Thymus (tissue), 11 donors: ENCODE data around the gene ATXN1. TPM values are rescaled to one million over a fixed set of nuclear protein-coding genes. Genes with fewer than 3 reads are reported as not detected.

ENCODE experiments used
- DNase-seq, 9 donors: peaks; one replicate each; pipeline ENCODE4 v3.0.0-alpha.2; 2013; ENCODE audit warnings: low spot score in 9 of 9, low read depth in 6 of 9, missing footprints in 1 of 9
- H3K27ac ChIP-seq, 2 donors: one replicate each; pipeline ENCODE4 v1.5.1; 2013; ENCODE audit warnings: control low read depth in 1 of 2, low read depth in 1 of 2, low read length in 1 of 2, mild to moderate bottlenecking in 1 of 2, moderate library complexity in 1 of 2
- H3K27me3 ChIP-seq, 2 donors: one replicate each; pipeline ENCODE4 v1.5.1; 2013; ENCODE audit warnings: low read length in 1 of 2; ENCODE audit not compliant: control insufficient read depth in 2 of 2, insufficient read depth in 1 of 2
- H3K36me3 ChIP-seq, 2 donors: one replicate each; pipeline ENCODE4 v1.5.1; 2013; ENCODE audit warnings: low read length in 1 of 2, mild to moderate bottlenecking in 1 of 2, moderate library complexity in 1 of 2; ENCODE audit not compliant: control insufficient read depth in 2 of 2, insufficient read depth in 2 of 2
- H3K4me1 ChIP-seq, 2 donors: one replicate each; pipeline ENCODE4 v1.5.1; 2013; ENCODE audit warnings: low read length in 2 of 2; ENCODE audit not compliant: control insufficient read depth in 2 of 2, insufficient read depth in 2 of 2
- H3K4me3 ChIP-seq, 2 donors: one replicate each; pipeline ENCODE4 v1.5.1; 2013; ENCODE audit warnings: low read length in 2 of 2, control low read depth in 1 of 2, mild to moderate bottlenecking in 1 of 2
- H3K9me3 ChIP-seq, 2 donors: one replicate each; pipeline ENCODE4 v1.5.1; 2013; ENCODE audit warnings: low read length in 1 of 2, mild to moderate bottlenecking in 1 of 2; ENCODE audit not compliant: control insufficient read depth in 2 of 2, insufficient read depth in 1 of 2
- WGBS: extraction: QIAGEN DNeasy Blood & Tissue Kit; methylation state at CpG from one replicate; pipeline ENCODE4 v1.1.7; 2013; 5-methylcytosine and 5-hydroxymethylcytosine counted together
- polyA plus RNA-seq: library from polyadenylated mRNA; stranded (reverse); fragments of 200-250 nt; gene quantifications from one replicate; pipeline ENCODE4 v1.2.3, GENCODE V29; 2013
- total RNA-seq: library from RNA; stranded (reverse); fragments of 120-200 nt; gene quantifications from one replicate; pipeline ENCODE4 v1.2.4, GENCODE V29; 2013
- donor health status: healthy.

The ATXN1 gene
- total and polyA plus RNA-seq, 2 donors = 6.8 to 7.1 TPM

GRCh38 chr6:16326971-16327776 lies 434.1 kb downstream of the ATXN1 start:
- DNase-seq = no peak
- WGBS = 97% methylated on average over 43 of the region's 43 CpGs

GRCh38 chr6:16326531-16326930 lies 434.7 kb downstream of the ATXN1 start:
- Histone ChIP-seq H3K4me3 (no peak overlapping the region), H3K9me3 (peaks cover 2 to 17% of the 10 kb centered on the region in 2 donors), H3K27ac (no peak overlapping the region), H3K36me3 (peaks cover 8 to 12% of the 10 kb centered on the region in 2 donors), H3K4me1 (peaks cover 33 to 35% of the 10 kb centered on the region in 2 donors), H3K27me3 (no peaks in the 10 kb centered on the region)
- 98% methylated on average over 22 of the region's 22 CpGs for WGBS
- no peak for DNase-seq

More at GRCh38 chr6:16326971-16327776, 434.1 kb downstream of the ATXN1 start:
- H3K27ac ChIP-seq = no peak overlapping the region
- peaks cover 30 to 34% of the 10 kb centered on the region in 2 donors for H3K4me1 ChIP-seq
- H3K27me3 ChIP-seq = no peaks in the 10 kb centered on the region
- H3K9me3 ChIP-seq = peaks cover 2 to 17% of the 10 kb centered on the region in 2 donors
- no peak overlapping the region for H3K4me3 ChIP-seq
- peaks cover 8 to 12% of the 10 kb centered on the region in 2 donors for H3K36me3 ChIP-seq

- WGBS = 96% methylated on average over 7 of the region's 7 CpGs
Measured at GRCh38 chr6:16324606-16325225, 436.5 kb downstream of the ATXN1 start.

GRCh38 chr6:16324184-16324583 lies 437.1 kb downstream of the ATXN1 start:
- Histone ChIP-seq H3K27me3 (no peaks in the 10 kb centered on the region), H3K27ac (peak overlapping the region; percentile 81 to 96), H3K4me3 (no peak overlapping the region), H3K36me3 (peaks cover 8 to 12% of the 10 kb centered on the region in 2 donors), H3K4me1 (peaks cover 50 to 52% of the 10 kb centered on the region in 2 donors), H3K9me3 (peaks cover 2 to 17% of the 10 kb centered on the region in 2 donors)
- 96% methylated on average over 2 of the region's 2 CpGs for WGBS
- no peak for DNase-seq

More at GRCh38 chr6:16324606-16325225, 436.5 kb downstream of the ATXN1 start:
- no peak for DNase-seq
- H3K4me3 ChIP-seq = no peak overlapping the region
- peaks cover 8 to 12% of the 10 kb centered on the region in 2 donors for H3K36me3 ChIP-seq
- H3K27ac ChIP-seq = peak overlapping the region in 1 of 2 donors; percentile 96
- H3K27me3 ChIP-seq = no peaks in the 10 kb centered on the region
- peaks cover 50% of the 10 kb centered on the region in 2 donors for H3K4me1 ChIP-seq
- peaks cover 2 to 17% of the 10 kb centered on the region in 2 donors for H3K9me3 ChIP-seq

- Histone ChIP-seq H3K36me3 (peaks cover 8 to 12% of the 10 kb centered on the region in 2 donors), H3K27ac (peak overlapping the region; percentile 94 to 96), H3K9me3 (peaks cover 2 to 17% of the 10 kb centered on the region in 2 donors), H3K27me3 (no peaks in the 10 kb centered on the region), H3K4me1 (peaks cover 58 to 65% of the 10 kb centered on the region in 2 donors), H3K4me3 (no peak overlapping the region)
- 27% methylated on average over 11 of the region's 11 CpGs for WGBS
- peak; percentile 79 to 98 (median 93) for DNase-seq
Measured at GRCh38 chr6:16322666-16323312, 438.5 kb downstream of the ATXN1 start.

GRCh38 chr6:16321826-16322225 lies 439.4 kb downstream of the ATXN1 start:
- Histone ChIP-seq H3K27ac (peak overlapping the region; percentile 94 to 96), H3K9me3 (peaks cover 2 to 12% of the 10 kb centered on the region in 2 donors), H3K4me1 (peaks cover 62 to 74% of the 10 kb centered on the region in 2 donors), H3K36me3 (peaks cover 6 to 8% of the 10 kb centered on the region in 2 donors), H3K4me3 (no peak overlapping the region), H3K27me3 (no peaks in the 10 kb centered on the region)
- 98% methylated on average over 11 of the region's 11 CpGs for WGBS
- DNase-seq = no peak

- Histone ChIP-seq H3K27ac (peak overlapping the region; percentile 96 to 98), H3K9me3 (peaks cover 2 to 7% of the 10 kb centered on the region in 2 donors), H3K4me1 (peaks cover 63 to 79% of the 10 kb centered on the region in 2 donors), H3K27me3 (no peaks in the 10 kb centered on the region), H3K4me3 (no peak overlapping the region), H3K36me3 (peaks cover 4 to 5% of the 10 kb centered on the region in 2 donors)
- 92% methylated on average over 7 of the region's 7 CpGs for WGBS
- no peak for DNase-seq
Measured at GRCh38 chr6:16321341-16321710, 439.9 kb downstream of the ATXN1 start.

- peaks cover 63 to 79% of the 10 kb centered on the region in 2 donors for H3K4me1 ChIP-seq
- DNase-seq = peak in 1 of 9 donors; percentile 34
- no peaks in the 10 kb centered on the region for H3K36me3 ChIP-seq
- 92% methylated on average over 21 of the region's 21 CpGs for WGBS
- H3K9me3 ChIP-seq = peaks cover 0 to 1% of the 10 kb centered on the region in 2 donors
- H3K27me3 ChIP-seq = no peaks in the 10 kb centered on the region
- H3K4me3 ChIP-seq = no peak overlapping the region
- H3K27ac ChIP-seq = peak overlapping the region; percentile 96 to 98
Measured at GRCh38 chr6:16320533-16321340, 440.5 kb downstream of the ATXN1 start.
